ENCODE results near the gene TUBA1A. TPM values are rescaled to one million over a fixed set of nuclear protein-coding genes. Genes with fewer than 3 reads are reported as not detected.
"Not testable (repeated sequence)": the region's sequence is repeated elsewhere in the genome, so short reads cannot be mapped to it uniquely, and the experiment has no call there.

Gene TUBA1A
- polyA plus RNA-seq (ENCODE audit: insufficient read length): 603 TPM

GRCh38 chr12:49188916-49189367, at the start of gene TUBA1A:
Gene TUBA1A (minus strand): TSS chr12:49189080. CDS start chr12:49188979, 101 bp downstream.
- peak; percentile 98 for DNase-seq (ENCODE audit: low read depth)

GRCh38 chr12:49236423-49236822, 47.5 kb upstream of the TUBA1A start:
- no peak for DNase-seq (ENCODE audit: low read depth)

- no peak for DNase-seq (ENCODE audit: low read depth)
Measured at GRCh38 chr12:49233842-49234526, 45.1 kb upstream of the TUBA1A start.

DNA sequence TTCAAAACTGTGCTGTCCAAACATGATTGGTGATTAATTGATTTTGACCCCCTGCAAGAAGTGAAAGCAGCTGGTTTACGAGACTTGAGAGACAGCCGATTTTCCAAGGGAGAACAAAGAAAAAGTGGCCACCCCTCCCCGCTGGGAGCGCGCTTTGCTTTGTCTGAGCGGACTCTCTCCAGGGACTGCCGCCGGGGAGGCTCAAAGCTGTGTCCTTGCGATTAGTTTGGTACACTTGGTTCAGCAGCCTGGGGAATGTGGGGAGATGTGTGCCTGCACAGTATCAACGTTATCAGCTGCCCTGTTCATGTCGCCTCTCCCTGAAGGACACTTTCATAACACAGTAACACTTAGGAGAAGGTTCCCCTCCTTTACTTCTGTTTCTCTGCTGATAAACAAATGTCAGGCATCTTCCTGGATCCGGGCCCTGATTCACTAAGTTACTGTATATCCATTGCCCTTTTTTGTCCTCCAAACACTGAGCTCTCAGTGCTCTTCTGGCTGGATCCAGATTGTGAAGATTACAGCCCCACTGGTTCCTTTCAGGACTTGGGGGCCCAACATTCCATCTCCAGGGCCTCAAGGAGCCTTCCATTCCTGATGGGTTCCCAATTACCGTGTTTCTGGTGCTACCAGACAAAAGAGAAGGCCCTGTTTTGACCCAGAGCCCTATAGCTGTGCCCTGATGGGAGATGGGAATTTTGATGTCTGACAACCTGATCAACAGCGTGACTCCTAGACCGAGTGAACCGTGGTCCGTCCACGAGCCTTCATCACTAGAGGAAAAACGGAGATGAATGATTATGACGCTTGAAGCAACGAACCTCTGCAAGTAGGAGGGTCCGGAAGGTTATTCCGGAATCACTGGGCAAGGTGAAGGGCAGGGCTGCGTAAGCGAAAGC, 44.3 kb upstream of the TUBA1A start:
- no peak for DNase-seq (ENCODE audit: low read depth)

GRCh38 chr12:49231878-49232655, 43.2 kb upstream of the TUBA1A start:
- no peak for DNase-seq (ENCODE audit: low read depth)

DNA sequence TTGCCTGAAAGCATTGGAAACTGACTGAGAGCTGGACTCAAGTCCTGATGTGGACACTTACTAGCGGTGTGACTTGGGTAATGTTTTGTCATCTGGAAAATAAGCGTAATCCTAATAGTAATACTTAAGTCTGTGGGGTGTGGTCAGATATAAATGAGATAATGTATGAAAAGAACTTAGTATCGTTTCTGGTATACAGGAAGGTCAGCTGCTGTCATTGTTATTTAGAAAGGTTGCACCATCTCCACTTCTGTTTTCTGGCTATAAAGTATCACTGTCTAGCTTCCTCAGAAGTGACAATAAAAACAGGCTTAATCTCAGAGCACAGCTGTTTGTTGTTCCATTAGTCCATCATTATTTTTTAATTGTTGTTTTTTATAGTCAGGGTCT, 41.9 kb upstream of the TUBA1A start:
- no peak for DNase-seq (ENCODE audit: low read depth)

GRCh38 chr12:49230176-49230804, 41.4 kb upstream of the TUBA1A start:
- no peak for DNase-seq (ENCODE audit: low read depth)

GRCh38 chr12:49228653-49229052, 39.8 kb upstream of the TUBA1A start:
- no peak for DNase-seq (ENCODE audit: low read depth)

- no peak for DNase-seq (ENCODE audit: low read depth)
Measured at GRCh38 chr12:49227713-49228112, 38.8 kb upstream of the TUBA1A start.

- DNase-seq (ENCODE audit: low read depth): no peak
Measured at GRCh38 chr12:49225576-49226166, 36.8 kb upstream of the TUBA1A start.

DNA sequence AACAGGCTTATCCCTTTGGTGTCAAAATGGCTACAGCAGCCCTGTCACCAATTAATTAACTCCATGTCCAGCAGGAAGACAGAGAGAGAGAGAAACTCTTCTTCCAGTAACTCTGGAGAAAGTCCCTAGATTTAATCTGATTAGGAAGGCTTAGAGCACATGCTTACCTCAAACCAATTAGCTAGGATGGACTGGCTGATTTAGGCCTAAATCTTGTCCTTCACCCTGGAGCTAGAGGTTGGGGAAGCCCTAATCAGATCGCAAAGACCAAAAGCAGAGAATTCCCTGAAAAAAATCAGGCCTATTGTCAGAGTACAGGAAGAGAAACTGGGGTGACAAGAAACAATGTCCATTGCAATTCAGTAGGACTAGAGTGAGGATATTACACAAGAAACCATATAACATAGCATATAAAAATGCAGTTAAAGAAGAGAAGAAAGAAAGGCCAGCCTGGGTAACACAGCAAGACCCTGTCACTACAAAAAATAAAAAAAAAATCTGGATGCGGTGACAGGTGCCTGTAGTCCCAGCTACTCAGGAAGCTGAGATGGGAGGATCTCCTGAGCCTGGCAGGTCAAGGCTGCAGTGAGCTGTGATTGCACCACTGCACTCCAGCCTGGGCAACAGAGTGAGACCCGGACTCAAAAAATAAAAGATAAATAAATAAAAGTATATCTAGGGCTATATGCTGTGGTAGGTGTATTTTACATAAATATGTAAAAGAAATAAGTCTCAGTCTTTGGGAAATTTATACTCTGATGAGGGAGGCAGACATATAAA, 34.9 kb upstream of the TUBA1A start:
- no peak for DNase-seq (ENCODE audit: low read depth)

DNA sequence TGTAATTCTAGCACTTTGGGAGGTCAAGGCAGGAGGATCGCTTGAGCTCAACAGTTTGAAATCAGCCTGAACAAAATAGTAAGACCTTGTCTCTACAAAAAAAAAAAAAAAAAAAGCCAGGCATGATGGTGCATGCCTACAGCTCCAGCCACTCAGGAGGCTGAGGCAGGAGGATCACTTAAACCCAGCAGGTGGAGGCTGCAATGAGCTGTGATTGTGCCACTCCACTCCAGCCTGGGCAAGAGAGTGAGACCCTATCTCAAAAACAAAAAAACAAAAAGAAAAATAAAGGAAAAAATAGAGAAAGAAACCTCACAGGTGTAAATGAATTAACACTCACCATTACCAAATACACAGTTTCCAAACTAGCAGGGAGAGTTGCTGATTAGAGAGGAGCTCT, 34.2 kb upstream of the TUBA1A start:
- no peak for DNase-seq (ENCODE audit: low read depth)

GRCh38 chr12:49220972-49221371, 32.1 kb upstream of the TUBA1A start:
- no peak for DNase-seq (ENCODE audit: low read depth)

- DNase-seq (ENCODE audit: low read depth): no peak
Measured at GRCh38 chr12:49219417-49220026, 30.6 kb upstream of the TUBA1A start.

DNA sequence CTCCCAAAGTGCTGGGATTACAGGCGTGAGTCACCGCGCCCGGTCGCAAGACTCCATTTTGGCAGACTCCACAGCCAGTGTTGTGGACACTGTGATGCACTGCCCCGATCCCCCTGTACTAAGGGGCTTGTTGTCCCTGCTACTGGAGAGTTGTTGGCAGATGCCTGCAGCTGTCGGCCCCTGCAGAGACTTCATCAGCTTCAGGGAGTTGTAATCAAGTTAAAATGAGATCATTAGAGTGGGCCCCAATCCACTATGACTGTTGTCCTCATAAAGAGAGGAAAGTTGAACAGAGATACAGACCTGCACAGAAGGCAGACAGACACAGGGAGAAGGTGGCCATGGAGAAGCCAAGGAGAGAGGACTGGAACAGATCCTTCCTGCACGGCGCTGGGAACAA, 23.7 kb upstream of the TUBA1A start:
- DNase-seq (ENCODE audit: low read depth): no peak

DNA sequence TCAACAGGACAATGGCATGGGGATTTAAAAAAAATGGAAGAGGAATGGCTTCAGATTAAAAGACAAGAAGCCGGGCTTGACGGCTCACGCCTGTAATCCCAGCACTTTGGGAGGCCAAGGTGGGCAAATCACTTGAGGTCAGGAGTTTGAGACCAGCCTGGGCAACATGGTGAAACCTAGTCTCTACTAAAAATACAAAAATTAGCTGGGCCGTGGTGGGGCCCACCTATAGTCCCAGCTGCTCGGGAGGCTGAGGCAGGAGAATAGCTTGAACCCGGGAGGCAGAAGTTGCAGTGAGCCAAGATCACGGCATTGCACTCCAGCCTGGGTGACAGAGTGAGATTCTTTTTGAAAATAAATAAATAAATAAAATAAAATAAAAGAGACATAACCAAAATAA, 21.8 kb upstream of the TUBA1A start:
- not testable (repeated sequence) for DNase-seq (ENCODE audit: low read depth)

DNA sequence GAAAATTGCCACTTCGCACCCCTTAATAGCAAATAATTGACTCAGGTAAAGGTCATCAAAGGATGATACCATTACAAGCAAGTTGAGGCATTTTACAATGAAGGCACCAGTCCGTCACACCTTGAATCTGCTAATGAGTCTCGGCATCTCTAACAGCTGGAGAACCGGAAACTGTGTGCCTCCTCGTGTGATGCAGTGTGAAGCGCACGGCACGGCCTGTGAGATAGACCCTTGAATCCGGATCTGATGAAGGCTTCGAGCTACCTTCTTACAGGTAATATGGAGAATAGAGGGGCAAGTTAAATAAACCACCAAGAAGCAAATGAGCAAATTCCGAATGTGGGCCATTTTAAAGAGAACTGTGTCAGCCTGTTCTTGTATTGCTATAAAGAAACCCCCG, 19.8 kb upstream of the TUBA1A start:
- DNase-seq (ENCODE audit: low read depth): no peak

DNA sequence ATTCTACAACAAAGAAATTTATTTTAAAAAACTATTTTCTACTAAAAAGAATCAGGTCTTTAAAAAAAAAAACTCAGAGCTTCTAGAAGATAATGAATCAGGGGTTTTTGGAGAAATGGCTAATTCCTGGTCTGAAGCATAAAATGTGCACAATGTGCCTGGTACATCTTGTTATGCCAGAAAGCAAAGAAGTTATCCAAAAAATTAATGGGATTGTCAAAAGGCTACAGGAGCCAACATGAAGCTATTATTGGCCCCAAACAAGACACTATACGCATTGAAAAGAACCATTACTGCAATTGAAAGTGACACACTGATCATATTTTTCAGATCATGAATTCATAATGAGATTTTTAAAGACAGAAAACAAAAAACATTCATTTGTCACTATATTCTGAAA, 19.3 kb upstream of the TUBA1A start:
- no peak for DNase-seq (ENCODE audit: low read depth)

DNA sequence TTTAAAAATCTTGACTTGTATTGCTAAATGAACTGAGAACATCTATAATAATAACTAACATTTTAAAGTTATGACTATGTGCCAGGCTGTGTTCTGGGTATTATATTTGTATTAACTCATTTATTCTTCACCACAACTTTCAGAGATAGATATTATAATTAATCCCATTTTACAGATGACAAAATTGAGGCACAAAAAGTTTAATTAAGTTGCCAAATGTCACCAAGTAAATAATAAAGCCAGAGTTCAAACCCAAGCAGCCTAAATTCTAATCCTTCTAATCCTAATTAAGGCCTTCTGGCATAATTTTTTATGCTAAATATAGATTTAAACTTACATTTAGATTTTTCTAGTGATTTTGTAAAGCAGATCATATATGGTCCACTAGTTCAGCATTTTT, 17.5 kb upstream of the TUBA1A start:
- DNase-seq (ENCODE audit: low read depth): no peak

All from forelimb muscle (tissue), 1 donor.